HG02852 (cell line): ENCODE data around the gene COL4A2.

Experiments used
- ATAC-seq: cut with Tn5 transposase; IDR thresholded peaks from one replicate; pipeline ENCODE4 v1.9.1; 2021; ENCODE audit warnings: mild to moderate bottlenecking, moderate library complexity; ENCODE audit not compliant: unreplicated experiment

COL4A2 gene

DNA sequence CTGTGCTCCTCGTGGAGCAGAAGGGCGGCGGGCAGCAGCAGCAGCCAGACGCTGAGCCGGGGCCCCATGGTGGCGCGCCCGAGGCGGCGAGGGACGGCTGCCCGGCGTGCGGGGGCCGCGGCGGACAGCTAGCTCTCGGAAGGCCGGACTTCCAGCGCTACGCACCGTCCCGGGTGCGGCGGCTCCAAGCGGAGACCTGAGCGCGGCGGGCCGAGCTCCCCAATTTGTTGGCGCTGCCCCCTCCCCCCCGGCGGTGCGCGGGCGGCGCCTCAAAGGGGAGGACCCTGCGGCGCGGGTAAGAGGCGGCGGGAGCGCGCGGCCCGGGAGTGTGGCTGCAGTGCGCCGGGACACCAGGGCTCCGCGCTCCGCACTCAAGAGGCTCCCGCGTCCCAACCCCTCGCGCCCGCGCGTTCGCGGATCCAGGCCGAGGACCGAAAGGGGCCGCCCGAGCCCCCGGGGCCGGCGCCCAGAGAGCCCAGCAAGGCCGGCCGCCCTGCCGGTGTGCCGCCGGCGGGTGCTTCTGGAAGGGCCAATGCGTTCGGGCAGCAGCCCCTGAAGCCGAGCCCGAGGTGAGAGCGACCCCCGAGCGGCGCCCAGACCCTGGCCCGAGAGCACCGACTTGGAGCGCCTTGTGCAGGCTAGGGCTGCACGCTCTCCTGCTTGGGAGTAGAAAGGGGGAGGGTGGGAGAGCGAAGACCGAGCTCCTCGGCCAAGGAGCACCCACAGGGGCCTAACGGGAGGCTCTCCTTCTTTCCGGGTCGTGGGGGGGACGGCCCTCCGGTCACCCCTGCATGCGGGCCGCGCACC lies at the start of gene COL4A2, which contains the start of gene COL4A1:
TSS of gene COL4A2 (plus strand) at position 325 of the 807 bp plus-strand sequence. CDS start 620 bp downstream, outside the sequence.
TSS of gene COL4A1 (minus strand) at position 198 of the 807 bp plus-strand sequence. CDS start at position 68, 130 bp downstream.
- no peak for ATAC-seq

DNA sequence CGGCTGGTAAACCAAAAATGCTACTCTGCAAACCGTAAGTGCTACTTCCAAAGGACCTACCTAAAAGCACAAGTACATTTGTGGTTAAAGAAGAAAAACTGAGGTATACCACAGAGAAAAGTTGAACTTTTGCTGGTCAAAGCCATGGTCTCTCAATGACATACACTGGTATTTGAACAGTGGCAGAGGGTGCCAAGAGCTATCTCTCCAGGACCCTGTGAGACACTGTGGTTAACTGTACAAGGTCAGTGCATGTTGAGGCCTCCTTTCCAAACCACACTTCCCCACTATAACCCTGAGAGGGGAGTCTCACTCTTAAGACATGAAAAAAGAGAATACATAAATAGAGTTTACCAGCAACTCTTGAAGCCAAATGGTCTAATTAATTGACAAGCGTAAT lies 49.7 kb upstream of the COL4A2 start:
- no peak for ATAC-seq

DNA sequence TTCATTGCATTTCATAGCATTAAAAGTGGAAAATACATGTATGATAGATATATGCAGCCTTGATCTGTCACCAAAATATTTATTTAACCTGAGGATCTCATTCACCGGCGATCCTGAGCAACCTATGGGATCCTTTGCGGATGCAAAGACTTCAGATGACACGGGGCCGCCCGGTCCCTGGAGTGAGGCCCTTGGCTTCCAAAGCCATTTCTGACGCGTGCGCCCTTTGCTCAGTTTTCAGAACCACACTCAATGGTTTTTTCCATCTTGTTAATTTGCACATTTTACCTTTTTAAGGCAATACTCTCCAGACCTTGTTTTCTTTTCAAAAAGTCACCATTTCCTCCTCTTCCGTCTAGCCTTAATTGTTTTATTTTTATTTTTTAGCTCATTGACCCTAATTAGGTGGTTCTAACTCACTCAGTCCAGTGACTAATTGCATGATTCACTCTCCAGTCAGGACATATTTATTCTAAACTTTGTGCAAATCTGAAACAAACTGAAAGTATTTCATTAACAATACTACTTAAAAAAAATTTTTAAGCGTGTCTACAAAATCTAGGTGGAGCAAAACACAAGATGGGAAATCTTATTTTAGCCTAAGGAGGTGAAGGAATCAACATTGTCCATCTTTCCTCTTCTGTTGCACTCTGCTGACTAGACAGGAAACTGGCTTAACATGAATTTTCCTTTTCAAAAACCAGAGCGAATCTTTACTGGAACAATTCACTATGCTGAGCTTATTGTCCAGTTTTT lies 48.0 kb upstream of the COL4A2 start:
- ATAC-seq = no peak

DNA sequence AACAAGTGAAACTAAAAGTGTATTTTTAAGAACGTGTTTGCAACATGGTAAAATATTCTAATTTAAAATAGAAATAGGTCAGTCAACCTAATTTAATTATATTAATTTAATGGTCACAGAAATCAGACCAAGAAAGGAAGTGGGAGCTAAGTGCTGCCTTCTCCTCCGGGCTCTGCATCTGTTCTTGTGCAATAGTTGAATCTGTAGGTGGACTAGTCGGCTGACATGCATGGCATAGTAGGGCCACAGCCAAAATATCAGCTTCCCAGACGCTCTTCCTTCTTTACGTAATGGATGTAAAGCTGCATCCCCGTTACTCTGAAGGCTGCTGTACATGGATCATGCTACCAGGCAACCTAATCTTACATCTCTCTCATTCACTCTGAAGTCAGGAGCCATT lies 47.4 kb upstream of the COL4A2 start:
- ATAC-seq = no peak

DNA sequence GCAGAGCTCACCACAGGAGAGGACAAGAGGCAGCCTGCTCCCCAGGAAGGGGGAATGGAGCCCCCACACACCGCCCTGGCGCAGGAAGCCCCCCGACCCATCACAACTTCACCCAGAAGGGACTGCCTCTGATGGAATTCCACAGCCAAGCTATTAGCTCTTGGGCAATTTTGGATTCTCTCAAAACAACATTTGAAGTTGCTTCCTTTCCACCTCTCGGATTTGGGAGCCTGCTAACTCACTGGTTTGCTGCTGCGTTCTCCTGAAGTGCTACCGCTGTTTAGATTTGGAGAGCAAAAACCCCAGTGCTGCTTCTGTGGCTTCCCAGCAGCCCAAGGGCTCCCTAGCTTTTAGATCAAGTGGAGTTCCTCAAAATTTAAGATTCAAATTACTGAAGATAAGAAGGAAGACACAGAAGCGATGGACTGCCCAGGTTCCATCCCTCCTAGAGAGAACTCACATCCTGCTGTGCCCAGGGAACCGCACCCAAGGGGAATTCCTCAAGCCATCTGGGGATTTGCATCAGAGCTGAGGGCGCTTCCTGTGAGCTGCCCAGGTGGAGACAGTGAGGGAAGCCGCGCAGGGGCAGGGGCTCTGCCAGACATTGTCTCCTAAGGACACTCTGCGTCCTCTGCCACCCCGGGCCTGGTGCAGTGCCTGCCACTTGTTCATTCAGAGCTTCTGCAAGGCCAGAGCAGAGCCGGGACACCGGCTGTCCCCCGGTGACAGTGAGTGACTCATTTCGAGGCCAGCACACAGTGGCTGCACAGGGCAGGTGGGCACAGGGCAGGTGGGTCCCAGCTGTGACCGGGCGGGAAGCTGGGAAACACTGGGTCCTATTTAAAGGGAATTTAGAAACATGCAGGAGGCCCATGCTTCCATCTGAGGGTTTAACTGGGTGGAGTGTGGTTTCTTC lies 45.7 kb upstream of the COL4A2 start:
- no peak for ATAC-seq

DNA sequence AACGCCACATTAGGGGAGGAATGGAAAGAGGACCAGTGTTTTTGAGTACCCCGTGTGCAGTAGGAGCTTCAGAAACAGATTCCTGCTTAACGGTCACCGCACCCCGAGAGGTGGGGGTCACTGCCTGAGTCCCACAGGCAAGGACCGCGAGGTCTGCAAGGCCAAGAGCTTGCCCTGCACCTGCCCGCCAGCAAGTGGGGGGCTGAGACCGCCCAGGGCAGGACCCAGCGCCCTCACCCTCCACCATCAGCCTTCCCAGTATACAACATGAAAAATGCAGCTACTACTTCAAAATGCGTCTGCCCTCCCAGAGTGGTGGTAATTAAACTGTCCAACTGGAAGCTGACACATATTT lies 45.0 kb upstream of the COL4A2 start:
- ATAC-seq = no peak

DNA sequence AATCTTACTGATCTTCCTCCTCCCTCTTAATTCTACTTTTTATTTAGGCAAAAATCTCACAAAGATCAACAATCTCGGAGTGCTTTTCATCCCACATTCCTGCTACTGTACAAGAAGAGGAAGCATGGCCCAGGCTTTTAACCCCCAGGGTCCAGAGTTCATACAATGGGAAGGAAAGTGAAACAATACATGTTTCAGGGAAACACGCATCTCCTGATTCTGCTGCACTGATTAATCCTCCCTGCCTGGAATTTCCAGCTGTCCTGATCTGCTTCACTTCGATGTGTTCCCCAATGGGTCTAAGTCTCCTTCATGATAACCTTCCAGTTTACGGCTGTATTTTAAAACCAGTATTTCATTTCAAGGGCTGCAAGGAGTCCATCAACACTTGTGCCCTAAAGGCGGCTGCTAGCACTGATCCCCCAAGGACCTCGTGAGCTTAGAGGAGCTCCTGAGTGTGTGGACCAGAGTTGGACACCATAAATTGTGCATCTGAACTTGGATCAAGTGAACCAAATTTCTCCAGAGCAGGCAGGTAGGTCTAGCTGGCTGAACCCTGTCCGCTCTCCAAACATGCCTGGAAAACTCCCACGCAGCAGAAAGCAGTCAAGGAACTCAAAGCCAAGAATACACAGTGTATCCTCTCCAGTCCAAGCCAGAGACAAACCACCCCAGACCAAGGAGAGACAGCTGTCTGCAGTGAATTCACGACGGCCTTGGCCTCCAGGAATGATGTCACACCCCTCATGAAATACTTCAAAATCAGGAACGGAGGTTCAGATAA lies 44.4 kb upstream of the COL4A2 start:
- ATAC-seq = no peak

DNA sequence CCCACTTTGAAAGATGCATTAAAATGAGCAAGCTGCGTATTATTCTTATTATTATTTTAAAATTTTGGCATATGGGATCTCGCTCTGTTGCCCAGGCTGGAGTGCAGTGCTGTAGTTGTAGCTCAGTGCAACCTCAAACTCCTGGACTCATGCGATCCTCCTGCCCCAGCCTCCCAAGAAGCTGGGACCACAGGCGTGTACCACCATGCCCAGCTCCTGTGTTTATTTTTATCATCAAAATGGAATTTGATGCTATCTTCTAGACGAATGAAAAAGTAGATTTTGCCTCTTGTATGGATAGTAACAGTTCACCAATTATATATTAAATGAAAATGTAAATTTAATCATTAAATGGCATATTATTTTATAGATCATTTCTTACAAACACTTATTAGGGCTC lies 43.7 kb upstream of the COL4A2 start:
- no peak for ATAC-seq

DNA sequence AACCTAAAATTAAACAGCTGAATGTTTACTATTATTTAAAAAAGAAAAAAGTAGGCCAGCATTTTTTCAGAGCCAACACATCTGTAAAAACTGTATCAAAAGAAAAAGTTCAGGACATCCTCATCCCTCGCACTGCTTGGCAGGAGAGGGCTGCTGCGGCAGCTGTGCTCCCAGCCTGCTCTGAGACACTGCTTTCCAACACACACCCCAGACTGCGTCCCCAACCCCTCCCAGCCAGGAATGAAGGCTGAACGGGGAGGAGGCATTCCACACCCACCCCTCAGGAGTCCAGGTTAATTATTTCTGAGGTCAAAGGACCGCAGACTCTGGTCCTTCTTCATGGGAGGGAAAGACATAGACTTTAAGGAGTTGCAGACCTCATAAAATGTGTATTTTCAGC lies 43.2 kb upstream of the COL4A2 start:
- ATAC-seq = no peak

DNA sequence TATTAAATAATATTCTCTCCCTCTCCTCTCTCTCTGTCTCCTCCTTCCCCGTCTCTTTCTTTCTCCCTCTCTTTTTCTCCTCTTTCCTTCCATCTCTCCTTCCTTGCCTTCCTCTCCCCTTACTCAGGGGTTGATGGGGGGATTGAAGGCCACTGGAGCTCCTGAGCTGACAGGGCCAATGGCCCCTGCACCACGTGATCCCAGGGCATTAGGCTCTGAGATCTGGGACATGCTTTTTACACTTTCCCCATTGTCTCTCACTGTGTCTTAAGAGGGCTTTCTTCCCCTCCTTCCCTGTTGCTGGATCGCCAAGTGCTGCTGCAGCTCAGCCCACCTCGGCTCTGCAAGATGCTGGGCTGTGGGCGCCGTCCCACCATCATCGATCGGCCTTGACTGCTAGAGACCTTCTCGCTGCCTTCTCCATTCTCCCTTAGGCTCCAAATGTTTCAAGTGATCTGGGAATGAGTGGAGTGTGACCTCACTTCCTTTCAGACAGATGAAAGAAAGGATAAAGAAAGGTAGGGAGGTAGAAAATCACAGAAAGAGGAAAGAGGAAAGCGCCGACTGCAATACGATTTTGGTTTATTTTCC lies 42.3 kb upstream of the COL4A2 start:
- no peak for ATAC-seq

DNA sequence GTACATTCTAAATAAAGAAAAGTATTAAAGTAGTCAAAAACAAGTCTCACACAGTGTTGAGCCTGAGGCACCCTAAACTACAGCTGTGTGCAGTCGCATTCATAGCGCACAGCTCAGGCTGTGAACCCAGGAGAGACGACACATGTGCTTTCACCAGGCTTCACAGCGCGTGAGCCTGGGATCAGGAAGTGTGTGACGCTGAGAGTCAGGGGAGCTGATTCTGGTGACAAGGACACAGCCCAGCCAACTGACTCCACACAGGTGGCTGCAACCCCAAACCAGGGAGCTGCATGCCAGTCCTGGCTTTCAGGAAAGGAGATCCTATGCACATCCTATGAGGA lies 41.8 kb upstream of the COL4A2 start:
- no peak for ATAC-seq

DNA sequence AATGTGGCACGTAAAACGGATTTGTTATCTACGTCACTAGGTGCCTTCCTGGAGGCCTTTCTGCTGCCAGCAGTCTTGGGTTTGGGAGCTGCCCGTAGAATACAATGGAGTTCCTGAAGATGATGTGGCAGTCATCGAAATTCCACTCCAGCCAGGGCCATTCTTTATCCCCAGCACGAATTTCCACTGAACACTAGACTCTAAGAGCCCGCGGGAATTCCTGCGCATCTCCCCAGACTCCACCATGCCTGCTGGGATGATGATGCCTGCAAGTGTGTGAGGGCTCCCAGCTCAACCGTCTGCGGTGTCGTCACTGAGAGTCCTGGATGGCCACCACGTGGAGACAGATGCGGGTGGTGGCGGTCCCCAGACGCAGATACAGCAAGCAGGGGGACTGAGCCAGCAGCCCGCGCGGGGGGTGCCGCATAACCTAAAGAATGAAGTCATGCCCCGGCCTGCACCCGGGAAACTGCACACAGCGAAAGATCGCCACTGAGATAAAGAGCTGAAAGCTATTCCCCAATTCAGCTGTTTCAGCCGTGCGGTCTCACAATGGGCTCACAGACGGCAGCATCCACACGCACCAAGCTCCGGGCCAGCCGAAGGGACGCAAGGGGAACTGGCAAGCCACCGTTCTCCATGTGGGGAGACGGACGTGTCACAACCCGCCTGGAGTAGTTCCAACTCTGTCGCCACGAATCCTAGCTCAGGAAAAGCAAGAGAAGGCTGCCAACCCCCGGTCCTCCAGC lies 41.2 kb upstream of the COL4A2 start:
- ATAC-seq = no peak

DNA sequence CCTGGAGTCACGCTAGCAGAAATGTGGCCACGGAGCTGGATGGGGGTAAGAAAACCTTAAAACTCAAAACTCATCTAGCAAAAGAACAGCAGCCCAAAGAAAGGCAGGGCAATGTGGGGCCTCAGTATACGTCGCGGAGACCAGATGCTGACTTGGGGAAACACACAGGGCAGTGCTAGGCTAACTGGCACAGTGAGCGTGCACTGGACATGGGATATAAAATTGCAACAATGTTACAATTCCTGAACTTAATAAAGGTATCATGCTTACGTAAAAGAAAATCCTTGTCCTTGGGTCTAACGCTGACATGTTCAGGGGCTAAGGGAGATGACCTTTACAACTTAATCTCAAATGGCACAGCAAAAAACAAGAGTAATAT lies 40.7 kb upstream of the COL4A2 start:
- ATAC-seq = no peak

DNA sequence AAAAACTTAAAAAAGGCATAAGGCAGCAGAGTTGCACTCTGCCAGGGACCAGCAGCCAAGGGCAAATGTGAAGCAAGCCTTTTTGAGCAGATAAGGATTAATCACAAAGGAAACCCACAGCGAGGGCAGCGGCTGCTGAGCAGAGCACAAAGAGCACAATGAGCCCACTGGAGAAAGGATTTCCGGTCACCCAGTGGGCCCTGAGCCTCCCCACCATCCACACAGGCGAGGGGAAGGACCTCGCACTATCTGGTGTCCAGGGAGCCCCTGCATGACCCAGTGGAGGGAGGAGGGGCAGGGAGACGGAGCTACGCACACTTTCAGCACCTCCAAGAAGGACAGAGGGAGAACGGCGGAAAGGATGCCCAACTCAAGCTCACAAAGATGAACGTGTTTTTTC lies 40.1 kb upstream of the COL4A2 start:
- ATAC-seq = no peak

DNA sequence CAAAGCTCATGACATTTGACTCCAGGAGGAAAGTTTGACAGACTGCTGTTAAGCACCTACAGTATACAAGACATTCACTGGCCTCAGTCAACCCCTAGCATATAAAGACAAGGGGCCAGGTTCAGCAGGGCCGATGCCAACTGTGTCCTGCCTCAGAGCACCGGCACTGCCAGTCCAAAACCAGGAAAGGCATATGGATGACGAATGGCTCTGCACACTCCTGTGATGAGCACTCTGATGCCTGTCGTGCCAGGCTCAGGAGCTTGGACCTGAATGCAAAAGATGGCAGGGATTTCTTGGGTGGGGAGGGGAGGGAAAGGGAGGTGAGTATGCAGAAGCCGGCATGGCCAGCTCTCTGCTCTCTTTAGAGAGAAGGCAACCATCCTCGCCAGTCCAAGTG lies 39.0 kb upstream of the COL4A2 start:
- ATAC-seq = no peak

DNA sequence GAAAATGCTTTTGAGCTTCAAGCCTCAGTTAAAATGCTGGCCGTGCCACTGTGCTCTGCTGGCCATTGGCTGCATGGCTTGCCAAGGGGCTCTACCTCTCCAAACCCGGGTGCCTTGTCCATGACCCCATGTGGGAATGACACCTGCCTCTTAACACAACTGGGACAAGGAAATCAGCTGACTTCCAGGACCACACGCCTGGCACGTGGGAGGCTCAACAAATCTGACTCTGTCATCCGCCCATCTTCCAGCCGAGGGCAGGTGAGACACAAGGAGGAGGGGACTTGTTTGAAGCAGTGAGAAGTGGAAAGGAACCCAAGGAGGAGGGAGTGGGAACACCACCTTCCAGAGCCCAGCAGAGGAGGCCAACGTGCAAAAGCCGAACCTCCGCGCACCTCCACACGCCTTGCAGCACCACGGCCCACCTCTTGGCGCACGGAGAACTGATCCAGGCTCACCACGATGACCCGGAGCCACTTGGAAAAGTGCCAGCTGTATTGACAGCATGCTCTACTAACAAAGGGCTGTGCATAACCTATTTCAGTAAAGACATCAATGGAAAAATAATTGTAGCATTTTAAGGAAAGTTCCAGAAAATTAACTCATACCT lies 38.4 kb upstream of the COL4A2 start:
- ATAC-seq = no peak

DNA sequence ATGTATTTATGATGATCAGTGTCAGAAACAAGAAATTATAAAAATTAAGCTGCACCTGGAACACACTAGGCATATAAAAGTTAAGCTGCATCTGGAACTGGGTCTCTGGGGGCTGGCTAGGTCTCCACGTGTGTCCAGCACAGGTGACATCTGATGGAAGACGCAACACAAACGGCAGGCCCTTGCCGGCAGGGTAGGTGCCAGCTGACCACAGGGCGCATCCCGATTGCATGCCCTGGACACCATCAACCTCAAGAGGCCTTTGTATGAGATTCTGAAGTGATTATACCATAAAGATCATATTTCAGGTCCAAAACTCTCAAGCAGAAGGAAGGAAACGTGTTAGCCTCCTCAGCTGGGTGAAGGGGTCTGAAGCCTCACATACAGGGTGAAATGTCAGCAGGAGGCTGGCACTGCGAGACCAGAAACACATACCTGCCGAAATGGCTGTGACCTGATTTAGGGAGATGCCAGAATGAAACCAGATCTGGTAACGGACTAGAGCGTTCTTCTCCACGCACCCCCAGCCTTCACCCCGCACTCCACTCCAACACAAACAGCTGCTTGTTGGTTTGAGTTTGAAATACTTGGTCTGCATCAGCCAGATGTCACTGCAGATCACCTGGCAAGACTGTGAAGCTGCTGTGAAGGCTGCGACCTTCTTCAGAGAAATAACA lies 37.4 kb upstream of the COL4A2 start:
- no peak for ATAC-seq

DNA sequence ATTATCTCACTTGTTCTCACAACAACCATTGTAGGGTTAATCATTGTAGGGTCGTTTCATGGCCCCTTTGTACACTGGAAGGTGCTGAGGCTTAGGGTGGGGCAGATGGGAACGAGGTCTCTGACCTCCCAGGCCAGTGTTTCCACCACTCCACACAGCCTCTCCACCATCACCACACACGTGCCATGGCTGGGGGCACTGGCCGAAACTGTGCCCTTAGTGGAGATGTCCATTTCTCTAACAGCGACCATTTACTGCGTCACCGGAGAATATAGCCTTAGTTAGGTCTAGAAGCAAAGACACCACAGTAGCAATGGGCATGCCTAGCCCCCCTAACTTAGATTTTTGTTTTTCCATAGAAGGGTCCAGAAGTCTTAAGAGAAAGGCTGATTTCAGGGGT lies 36.6 kb upstream of the COL4A2 start:
- ATAC-seq = no peak

DNA sequence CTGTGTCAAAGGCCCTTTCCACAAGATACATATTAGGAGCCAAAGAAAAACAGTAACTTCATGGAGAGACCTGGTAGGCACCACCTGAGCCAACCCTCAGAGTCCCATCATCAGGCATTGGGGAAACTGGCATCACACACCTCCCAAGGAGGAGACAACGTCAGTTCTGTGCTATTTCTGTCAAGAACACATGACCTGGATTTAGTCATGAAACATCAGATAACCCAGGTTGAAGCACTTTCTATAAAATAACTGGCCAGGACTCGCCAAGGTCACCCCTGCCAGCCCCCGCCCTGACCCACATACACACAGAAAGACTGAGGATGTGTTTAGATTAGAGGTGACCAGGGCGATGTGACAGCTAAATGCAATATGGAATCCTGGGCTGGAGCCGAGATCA lies 35.8 kb upstream of the COL4A2 start:
- ATAC-seq = no peak
